ENCODE measurements around the gene ARHGAP6. TPM values are rescaled to one million over a fixed set of nuclear protein-coding genes. Genes with fewer than 3 reads are reported as not detected.
A peak's percentile ranks its signal among the peaks of the same experiment; 100 is the strongest.

Gene ARHGAP6
- polyA plus RNA-seq, 4 donors, result 14.1 to 18.6 (median 15.7) TPM

DNA sequence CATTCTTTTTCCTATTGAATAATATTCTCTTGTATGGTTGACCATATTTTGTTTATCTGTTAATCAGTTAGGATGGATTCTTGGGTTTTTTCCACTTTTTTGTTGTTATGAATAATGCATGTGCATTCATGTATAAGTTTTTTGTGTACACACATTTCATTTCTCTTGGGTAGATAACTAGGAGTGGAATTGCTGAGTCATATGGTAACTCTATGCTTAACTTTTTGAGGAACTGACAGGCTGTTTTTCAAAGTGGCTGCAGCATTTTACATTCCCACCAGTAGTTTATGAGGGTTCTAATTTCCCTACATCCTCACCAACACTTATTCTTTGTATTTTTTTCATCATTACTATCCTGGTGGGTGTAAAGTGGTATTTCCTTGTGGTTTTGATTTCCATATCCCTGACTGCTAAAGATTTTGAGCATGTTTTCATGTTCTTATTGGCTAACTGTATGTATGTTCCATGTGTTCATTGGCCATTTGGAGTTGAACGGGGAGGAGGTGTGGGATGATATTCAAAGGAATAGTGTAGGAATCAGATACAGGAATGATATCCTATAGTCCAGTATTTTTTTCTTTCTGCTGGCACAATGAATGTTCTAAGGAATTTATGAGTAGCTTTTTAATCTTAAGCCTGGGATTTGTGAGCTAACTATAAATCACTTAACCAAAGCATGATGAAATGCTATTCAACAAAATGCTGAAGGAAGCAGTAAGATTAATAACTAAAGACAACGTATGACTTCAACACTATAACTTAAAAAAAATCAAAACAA is 258.2 kb downstream of the ARHGAP6 start:
- no peak for DNase-seq (ENCODE audit: low read depth in 4 of 4, low spot score in 3 of 4)

DNA sequence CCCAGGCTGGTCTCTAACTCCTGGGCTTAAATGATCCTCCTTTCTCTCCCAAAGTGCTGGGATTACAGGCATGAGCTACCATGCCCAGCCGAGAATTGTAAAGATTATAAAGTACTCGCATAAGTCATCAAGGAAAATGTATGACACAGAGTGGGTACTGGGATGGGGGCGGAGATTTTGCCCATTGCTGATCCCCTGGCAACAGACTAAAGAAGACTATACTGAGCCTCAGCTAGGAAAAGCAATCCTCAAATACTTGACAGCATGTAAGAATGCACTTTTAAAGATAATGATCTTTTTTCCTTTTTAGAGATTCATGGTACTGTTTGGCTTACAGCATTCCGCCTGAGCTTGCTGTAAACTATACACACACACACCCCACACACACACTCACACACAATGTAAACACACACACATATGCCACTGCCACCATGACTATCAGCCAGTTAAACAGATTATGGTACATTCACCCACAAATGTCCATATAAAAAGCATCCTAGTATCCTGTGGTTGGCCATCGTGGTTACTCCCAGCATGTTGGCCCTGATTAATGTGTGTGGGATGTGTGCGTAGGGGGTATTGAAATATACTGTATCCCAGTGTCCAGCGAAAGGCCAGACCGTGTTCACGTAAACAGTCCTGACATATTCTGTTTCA is 259.5 kb downstream of the ARHGAP6 start:
- peak in 1 of 4 donors; percentile 39 for DNase-seq (ENCODE audit: low read depth in 4 of 4, low spot score in 3 of 4)

DNA sequence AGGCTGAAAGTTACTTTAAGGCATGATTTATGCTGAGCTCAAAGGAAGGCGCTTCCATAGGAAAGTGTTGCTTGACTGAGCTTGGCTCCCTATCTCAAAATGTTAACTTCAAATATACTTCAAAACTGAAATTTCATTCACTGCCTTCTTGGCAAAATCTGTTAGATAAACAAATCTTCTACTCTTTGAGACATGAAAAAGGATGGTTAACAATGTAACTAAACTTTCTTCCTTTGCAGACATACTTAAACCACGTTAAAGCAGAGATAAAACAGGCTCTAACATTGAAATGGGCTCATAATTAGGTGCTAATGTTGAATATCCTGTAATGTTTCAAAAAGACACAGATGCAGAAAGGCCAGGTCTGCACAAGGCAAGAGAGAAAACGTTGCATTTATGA is 262.1 kb downstream of the ARHGAP6 start:
- no peak for DNase-seq (ENCODE audit: low read depth in 4 of 4, low spot score in 3 of 4)

DNA sequence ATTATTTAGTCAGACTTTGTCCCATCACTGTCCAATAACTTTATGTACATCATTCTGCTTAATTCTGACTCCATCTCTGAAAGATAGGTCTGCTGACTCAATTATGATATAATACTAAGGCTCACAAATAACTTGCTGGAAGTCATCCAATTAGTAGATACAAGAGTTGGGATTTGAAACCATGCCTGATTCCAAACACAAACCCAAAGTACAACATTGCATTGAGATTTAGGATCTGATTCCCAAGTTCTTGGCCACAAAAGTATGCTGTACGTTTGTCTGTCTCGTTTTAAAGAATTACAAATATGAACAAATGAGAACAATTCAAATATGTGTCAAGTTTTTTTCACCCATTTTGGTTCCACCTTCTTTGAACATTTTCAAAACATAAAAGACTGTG is 263.8 kb downstream of the ARHGAP6 start:
- no peak for DNase-seq (ENCODE audit: low read depth in 4 of 4, low spot score in 3 of 4)

DNA sequence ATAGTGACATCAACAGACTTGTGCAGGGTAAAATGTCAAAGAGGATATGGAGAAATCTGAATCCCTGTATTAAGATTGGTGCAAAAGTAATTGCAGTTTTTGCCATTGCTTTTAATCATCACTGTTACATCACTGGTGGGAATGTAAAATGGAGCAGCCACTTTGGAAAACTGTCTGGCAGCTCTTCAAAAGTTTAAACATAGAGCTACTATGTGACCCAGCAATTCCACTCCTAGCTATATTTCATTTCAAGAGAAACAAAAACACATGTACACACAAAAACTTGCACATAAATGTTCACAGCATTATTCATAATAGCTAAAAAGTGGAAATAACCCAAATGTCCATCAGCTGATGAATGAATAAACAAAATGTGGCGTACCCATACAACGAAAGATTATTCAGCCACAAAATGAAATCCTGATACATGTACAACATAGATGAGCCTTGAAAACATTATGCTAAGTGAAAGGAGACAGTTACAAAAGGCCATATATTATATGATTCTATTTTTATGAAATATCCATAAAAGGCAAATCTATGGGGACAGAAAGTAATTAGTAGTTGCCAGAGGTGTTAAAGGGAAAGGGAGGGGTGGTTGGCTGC is 266.1 kb downstream of the ARHGAP6 start:
- DNase-seq (ENCODE audit: low read depth in 4 of 4, low spot score in 3 of 4), result no peak

DNA sequence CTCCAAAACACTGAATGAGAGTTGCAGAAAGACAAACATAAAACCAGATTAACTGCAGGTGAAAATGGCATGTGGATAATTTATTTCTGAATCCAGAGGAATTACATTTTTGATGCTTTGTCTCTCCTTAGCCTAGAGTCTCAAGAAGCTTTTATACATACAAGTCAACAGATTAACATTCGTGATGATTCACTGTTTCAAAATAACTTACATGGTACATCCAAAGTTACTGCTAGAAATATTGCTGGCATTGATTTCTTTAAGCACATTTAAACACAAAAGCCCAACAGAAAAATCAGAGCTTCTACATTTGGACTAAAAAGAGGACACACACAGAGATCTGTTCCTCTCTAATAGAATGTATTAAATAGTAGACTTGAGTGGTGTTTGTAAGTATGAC is 266.9 kb downstream of the ARHGAP6 start:
- no peak for DNase-seq (ENCODE audit: low read depth in 4 of 4, low spot score in 3 of 4)

DNA sequence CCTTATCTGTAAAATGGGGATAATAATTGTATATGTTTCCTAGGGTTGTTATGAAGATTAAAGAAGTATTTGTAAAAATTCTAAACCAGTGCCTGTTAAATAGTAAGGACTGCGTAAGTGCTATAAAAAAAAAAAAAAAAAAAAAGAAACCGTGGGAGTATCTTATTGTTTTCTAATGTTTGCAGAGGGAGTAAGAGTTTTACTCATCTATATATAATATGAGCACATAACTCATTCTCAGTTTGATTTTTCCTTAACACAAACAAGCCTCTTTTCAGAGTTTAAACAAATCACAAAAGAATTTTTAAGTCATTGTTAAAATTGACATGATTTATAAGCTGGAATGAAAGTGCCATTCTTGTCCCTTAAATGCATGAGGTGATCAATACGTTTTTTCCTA is 267.6 kb downstream of the ARHGAP6 start:
- no peak for DNase-seq (ENCODE audit: low read depth in 4 of 4, low spot score in 3 of 4)

DNA sequence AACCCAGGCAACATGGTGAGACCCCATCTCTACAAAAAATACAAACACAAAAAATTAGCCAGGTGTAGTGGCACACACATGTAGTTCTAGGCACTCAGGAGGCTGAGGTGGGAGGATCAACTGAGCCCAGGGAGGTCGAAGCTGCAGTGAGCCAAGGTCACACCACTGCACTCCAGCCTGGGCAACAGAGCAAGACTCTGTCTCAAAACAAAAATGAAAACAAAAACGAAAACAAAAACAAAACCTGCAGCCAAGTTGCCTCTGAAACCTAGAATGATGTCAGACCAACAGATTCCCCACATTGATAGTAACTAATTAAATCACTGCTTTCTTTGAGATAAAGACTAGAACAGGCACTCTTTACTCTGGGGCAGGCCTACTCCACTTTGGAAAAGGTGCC is 268.0 kb downstream of the ARHGAP6 start:
- DNase-seq (ENCODE audit: low read depth in 4 of 4, low spot score in 3 of 4), result no peak

DNA sequence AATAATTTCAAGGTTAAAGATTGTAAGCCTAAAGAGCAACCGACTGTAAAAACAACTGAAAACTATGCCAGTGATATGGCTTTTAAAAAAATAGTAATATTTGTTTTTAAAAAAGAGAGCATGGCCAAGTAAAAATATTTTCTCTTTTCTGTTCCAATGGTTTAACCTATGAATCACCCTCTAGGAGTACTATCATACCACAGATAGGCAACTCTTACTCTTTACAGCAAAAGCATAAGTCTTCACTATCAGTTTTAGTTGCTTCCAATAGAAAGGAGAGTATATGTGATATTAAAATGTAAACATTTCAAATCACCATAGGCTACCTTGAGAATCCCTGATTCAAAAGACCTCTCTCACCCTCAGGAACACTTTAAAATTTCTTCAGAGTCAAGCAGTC is 269.9 kb downstream of the ARHGAP6 start:
- no peak for DNase-seq (ENCODE audit: low read depth in 4 of 4, low spot score in 3 of 4)

DNA sequence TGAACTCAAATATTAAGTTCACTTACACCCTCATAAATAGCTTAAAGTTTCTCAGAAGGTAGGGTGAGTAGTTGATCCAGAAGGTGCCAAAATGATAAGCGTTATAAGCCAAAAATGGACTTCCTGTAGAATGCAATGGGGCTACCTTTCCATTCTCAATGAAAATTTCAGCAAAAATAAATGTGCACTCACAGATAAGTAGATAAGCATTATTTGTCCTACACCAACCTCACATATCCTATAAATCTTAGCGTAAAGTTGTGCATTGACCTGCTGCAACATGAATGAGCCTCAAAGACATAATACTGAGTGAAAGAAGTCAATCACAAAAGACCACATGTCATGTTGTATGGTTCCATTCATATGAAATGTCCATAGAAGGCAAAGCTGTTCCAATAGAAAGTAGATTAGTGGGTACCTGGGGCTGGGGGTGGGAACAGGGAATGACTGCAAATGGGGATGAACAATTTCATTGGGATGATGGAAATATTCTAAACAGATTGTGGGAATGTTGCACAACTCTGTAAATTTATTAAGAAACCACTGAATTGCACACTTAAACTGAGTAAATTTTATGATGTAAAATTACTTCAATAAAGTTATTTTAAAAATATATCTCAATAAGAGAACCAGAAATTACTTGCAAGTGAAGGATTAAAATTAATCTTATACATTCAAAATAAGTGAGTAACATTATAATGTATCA is 271.6 kb downstream of the ARHGAP6 start:
- DNase-seq (ENCODE audit: low read depth in 4 of 4, low spot score in 3 of 4), result no peak

DNA sequence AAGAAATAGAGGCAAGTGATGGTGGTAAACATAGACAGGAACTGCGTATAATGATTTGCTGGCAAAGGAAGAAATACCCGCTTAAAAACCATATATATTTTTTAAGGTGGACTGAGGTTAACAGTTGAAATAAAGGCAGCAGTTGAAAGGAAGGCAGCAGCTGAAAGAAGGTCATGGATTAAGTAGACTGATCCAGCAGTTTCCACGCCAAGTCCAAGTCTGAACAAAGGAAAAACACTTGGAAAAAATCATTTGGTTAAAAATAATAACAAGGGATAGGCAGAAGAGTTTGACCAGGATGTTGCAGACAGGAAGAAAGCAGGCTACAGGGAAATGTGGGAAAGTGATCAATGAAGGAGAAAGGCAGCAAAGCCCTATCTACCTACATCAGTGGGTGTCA is 278.9 kb downstream of the ARHGAP6 start:
- DNase-seq (ENCODE audit: low read depth in 4 of 4, low spot score in 3 of 4), result no peak

DNA sequence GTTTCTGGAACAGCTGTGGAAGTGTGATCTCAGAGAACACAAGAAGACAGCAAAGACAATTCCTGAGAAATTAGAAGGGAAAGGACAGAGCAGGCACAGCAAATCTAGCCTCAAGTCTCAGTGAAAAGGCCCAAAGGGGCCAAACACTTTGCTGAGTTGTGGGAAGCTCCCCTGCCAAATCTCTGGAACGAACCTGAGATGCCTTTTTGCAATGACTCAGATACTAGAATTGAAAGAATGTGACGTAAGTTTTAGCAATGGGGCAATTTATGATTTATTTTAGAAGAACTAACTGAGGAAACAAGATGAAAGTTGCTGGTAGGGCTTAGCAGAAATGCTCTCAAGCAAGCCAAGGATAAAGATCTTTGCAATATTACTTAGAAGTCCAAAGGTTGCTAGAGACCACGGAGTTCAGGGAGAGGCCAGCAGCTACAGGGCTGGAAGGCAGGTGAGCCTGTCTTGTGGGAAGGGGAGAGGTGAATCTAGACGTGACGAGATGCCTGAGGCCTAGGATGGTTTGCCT is 279.7 kb downstream of the ARHGAP6 start:
- no peak for DNase-seq (ENCODE audit: low read depth in 4 of 4, low spot score in 3 of 4)

DNA sequence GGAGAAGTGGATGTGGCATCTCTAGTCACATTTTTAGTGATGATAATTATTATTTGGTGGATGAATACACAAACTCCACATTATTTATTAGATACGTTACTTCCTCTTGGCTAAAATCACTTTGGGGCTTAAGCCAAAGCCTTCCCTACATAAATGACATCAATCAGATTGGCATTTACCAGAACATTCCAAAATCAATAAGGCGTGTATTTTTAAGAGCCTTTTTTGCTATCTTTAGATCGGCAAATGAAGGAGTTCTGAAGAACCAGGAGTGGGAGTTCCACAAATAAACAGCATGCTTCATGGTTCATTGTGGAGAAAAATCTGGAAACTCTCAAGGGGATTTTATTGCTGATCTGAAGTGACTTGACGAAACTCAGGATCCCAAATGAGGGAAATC is 282.8 kb downstream of the ARHGAP6 start:
- DNase-seq (ENCODE audit: low read depth in 4 of 4, low spot score in 3 of 4), result no peak

DNA sequence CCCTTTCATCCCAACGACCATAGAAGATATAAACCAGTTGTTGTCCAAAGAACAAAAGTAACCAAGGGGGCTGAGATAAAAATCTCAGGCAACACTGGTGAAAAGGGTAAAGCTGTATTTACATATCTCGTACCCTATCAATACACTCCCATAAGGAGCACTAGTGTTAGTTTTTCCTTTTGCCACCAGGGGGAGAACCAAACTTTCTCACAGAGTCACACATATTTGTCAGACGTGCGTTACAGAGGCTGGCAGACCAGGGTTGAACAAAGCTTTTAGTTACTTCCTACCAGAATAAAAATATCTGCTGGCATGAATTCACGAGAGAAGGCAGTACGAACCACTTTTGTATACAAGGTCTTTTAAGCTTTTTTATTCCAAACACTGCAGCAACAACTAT is 284.3 kb downstream of the ARHGAP6 start:
- DNase-seq (ENCODE audit: low read depth in 4 of 4, low spot score in 3 of 4), result peak in 2 of 4 donors; percentile 22 to 30

DNA sequence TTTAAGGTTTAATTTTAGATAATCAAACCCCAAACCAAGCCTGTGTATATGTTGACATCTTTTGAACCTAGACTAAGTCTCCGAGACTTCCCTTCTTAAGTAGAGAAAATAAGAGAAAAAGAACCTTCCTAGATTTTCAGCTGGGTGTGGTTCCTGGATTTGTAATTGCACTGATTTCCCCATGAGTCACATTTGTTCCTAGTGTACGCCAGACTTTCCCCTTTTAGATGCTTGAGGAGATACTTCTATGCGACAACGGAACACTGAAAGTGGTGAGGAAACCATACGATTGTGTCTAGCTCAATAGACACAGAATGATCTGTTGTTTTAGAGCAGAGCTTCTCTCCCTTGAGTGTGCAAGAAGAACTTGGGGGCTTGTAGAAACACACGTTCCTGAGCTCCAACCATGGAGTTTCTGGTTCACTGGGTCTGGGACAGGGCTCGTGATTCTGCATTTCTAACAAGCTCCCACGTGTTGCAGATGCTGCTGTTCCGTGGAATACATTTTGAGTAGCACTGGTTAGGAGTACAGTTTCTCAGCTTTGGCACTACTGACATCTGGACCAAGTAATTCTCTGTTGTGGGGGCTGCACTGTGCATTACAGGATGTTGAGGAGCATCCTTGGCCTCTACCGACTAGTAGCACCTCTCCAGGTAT is 285.4 kb downstream of the ARHGAP6 start:
- no peak for DNase-seq (ENCODE audit: low read depth in 4 of 4, low spot score in 3 of 4)

DNA sequence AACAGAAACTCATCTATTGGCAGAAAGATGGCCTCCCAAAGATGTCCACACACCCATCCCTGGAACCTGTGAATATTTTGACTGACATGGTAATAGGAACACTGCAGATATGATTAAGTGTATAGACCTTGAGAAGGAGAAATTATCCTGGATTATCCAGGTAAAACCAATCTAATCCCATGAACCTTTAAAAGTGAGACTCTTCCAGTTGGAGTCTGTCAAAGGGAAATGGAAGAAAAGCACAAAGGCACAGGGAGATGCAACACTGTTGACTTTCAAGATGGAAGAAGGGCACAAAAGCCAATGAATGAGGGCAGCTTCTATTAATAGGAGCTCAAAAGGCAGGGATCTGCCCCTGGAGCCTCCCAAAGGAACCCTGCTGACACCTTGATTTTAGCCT is 289.6 kb downstream of the ARHGAP6 start:
- DNase-seq (ENCODE audit: low read depth in 4 of 4, low spot score in 3 of 4), result no peak

DNA sequence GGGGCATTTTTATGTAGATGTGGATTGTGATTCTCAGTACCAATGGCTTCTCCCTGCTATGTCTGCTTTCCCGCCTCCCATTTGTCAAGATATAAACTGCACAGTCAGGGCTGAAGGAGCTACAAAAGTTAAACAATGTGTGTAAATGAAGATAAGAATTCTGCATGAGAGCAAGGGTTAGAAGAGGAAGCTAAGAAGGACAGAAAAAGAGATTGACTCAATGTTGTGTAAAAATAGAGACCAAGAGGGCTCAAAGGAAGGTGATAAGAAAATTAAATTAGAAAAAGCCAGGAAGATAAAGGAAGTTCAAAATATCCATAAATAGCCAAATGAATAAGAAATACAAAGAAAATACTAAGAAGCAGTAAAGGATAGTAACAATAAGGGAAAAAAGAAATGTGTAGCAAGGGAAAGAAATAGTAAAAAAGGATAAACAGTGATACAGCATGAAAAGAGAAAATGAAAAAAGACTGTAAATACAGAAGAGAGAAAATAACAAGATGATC is 290.1 kb downstream of the ARHGAP6 start:
- DNase-seq (ENCODE audit: low read depth in 4 of 4, low spot score in 3 of 4), result no peak

DNA sequence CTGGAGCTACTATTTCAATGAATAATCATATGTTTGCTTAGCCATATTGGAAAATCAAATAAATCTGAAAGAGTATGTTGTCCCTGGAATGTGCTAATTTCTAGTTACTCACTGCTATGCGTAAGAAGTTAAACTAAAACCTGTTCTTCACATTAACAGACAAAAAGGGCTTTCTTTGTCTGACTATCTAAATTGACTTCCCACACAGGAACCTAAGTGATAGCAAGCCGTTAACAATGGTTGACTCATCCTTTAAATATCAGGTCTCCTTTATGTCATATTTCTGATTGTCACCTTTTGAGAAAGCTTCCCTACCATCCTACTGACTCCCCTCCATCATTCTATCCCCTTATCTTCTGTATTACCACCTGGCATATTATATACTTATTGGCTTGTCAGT is 291.1 kb downstream of the ARHGAP6 start:
- DNase-seq (ENCODE audit: low read depth in 4 of 4, low spot score in 3 of 4), result no peak

DNA sequence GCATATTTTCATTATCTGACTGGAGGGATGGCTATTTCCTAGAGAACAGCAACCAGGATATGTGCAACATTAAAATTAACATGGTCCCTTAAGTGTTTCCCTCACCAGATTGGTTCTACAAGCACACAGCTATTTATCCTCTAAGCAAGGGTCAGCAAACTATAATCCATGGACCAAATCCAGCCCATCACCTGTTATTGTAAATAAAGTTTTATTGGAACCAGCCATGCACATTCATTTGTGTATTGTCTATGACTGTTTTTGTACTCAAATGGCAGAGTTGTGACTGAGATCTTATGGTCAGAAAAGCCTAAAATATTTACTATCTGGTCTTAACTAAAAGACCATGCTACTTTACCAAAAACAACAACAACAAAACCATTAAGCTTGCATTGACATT is 294.6 kb downstream of the ARHGAP6 start:
- no peak for DNase-seq (ENCODE audit: low read depth in 4 of 4, low spot score in 3 of 4)

Measured in right renal pelvis (tissue), 4 donors.